HT-29 (cell line): ENCODE data around the gene CACNA1A. TPM values are rescaled to one million over a fixed set of nuclear protein-coding genes. Genes with fewer than 3 reads are reported as not detected.
A peak's percentile ranks its signal among the peaks of the same experiment; 100 is the strongest.
"Not testable (repeated sequence)": the region's sequence is repeated elsewhere in the genome, so short reads cannot be mapped to it uniquely, and the experiment has no call there.

Source experiments
- DNase-seq: peaks from one replicate; pipeline ENCODE4 v3.0.0-alpha.2; 2015; ENCODE audit warnings: low spot score
- total RNA-seq: library from RNA; depleted of rRNA; stranded (reverse); fragments of >200 nt; shearing (Covaris generic); gene quantifications from 2 replicates; pipeline ENCODE4 v1.2.3, GENCODE V29; 2014

CACNA1A gene
- total RNA-seq, 1 experiment from 2014 or later: 0.10 TPM

- no peak for DNase-seq
These were observed 78.8 kb downstream of the CACNA1A start for GRCh38 chr19:13427273-13428051.

GRCh38 chr19:13425875-13426274 is 80.4 kb downstream of the CACNA1A start:
- not testable (repeated sequence) for DNase-seq

- no peak for DNase-seq
These were observed 81.1 kb downstream of the CACNA1A start for GRCh38 chr19:13425151-13425550.

- no peak for DNase-seq
These were observed 85.5 kb downstream of the CACNA1A start for GRCh38 chr19:13420780-13421179.

- DNase-seq: no peak
These were observed 89.2 kb downstream of the CACNA1A start for GRCh38 chr19:13417054-13417453.

- no peak for DNase-seq
These were observed 94.4 kb downstream of the CACNA1A start for GRCh38 chr19:13411899-13412298.

GRCh38 chr19:13410946-13411345 is 95.3 kb downstream of the CACNA1A start:
- no peak for DNase-seq

- no peak for DNase-seq
These were observed 97.3 kb downstream of the CACNA1A start for GRCh38 chr19:13408889-13409518.

GRCh38 chr19:13404236-13404635 is 102.0 kb downstream of the CACNA1A start:
- DNase-seq: no peak

- peak; percentile 24 for DNase-seq
These were observed 104.9 kb downstream of the CACNA1A start for GRCh38 chr19:13401388-13401787.

- DNase-seq: no peak
These were observed 106.0 kb downstream of the CACNA1A start for GRCh38 chr19:13400296-13400695.

GRCh38 chr19:13399746-13400145 is 106.5 kb downstream of the CACNA1A start:
- DNase-seq: no peak

GRCh38 chr19:13398780-13399726 is 107.2 kb downstream of the CACNA1A start:
- no peak for DNase-seq

GRCh38 chr19:13398182-13398581 is 108.1 kb downstream of the CACNA1A start:
- no peak for DNase-seq

GRCh38 chr19:13396250-13397080 is 109.8 kb downstream of the CACNA1A start:
- peak; percentile 1 for DNase-seq

- no peak for DNase-seq
These were observed 123.7 kb downstream of the CACNA1A start for GRCh38 chr19:13382633-13382938.

GRCh38 chr19:13381827-13382632 is 124.2 kb downstream of the CACNA1A start:
- DNase-seq: no peak

- no peak for DNase-seq
These were observed 129.7 kb downstream of the CACNA1A start for GRCh38 chr19:13376537-13376936.

- DNase-seq: no peak
These were observed 132.7 kb downstream of the CACNA1A start for GRCh38 chr19:13373599-13373998.

GRCh38 chr19:13370948-13371347 is 135.3 kb downstream of the CACNA1A start:
- DNase-seq: no peak
